ENCODE results near the gene INPP5A.

DNA sequence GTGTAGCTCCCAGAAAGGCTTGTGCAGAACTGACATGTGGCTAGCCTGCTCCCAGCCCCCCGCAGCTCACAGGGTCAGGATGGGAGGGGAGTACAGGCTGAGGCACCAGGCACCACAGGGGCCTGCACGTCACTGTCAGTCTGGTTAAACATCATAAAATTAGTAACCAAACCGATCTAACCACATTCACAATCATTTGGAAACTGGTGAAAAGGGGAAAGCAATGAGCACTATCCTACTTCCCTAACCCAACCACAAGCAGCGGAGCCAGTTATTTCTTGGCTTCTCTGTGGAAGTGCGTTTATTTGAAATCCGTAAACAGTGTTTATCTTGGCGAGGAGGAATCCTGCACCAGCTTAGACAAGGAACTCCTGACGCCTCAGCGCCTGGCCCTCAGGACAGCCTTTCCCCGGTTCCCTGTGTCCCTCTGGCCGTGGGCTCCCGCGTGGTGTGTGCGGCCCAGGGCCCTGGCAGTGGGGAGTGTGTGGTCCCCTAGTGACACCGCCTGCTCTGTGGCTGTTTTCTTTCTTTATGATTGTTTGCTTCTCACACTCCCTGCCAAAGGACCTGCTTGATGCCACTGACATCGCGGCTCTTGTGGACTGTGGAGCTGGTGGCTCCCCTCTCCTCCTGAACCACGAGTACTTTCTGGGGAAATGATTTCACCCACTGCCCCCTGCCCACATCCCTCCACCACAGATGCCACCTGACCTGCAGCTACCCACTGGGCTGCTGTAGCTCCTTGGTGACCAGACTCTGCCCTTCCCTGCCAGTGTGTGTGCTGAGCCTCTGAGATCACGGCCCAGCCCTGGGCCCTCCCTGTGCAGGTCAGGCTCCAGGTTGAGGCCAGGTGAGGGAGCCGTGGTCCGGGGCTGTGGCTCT is 38.0 kb downstream of the INPP5A start:
- no peak for TF ChIP-seq EZH2 (IDR thresholded peaks at IDR 0.05; ENCODE audit: low read length, unreplicated experiment)
- TF ChIP-seq, protein P1, sequence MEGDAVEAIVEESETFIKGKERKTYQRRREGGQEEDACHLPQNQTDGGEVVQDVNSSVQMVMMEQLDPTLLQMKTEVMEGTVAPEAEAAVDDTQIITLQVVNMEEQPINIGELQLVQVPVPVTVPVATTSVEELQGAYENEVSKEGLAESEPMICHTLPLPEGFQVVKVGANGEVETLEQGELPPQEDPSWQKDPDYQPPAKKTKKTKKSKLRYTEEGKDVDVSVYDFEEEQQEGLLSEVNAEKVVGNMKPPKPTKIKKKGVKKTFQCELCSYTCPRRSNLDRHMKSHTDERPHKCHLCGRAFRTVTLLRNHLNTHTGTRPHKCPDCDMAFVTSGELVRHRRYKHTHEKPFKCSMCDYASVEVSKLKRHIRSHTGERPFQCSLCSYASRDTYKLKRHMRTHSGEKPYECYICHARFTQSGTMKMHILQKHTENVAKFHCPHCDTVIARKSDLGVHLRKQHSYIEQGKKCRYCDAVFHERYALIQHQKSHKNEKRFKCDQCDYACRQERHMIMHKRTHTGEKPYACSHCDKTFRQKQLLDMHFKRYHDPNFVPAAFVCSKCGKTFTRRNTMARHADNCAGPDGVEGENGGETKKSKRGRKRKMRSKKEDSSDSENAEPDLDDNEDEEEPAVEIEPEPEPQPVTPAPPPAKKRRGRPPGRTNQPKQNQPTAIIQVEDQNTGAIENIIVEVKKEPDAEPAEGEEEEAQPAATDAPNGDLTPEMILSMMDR (conservative IDR thresholded peaks at IDR 0.05; ENCODE audit: low read depth, low read length), result no peak

Measured in PC-3 (cell line).